Stimulated activated CD8-positive, alpha-beta memory T cell treated with anti-CD3 and anti-CD28 coated beads, Interleukin-15, amount 100 ng/mL, for 48 hours (primary cell): ENCODE measurements around the gene RUNX3.

Source experiments
- DNase-seq, 2 donors: peaks; one replicate each; pipeline ENCODE4 v3.0.0-alpha.2; 2020; ENCODE audit warnings: low read depth in 2 of 2

Gene RUNX3

DNA sequence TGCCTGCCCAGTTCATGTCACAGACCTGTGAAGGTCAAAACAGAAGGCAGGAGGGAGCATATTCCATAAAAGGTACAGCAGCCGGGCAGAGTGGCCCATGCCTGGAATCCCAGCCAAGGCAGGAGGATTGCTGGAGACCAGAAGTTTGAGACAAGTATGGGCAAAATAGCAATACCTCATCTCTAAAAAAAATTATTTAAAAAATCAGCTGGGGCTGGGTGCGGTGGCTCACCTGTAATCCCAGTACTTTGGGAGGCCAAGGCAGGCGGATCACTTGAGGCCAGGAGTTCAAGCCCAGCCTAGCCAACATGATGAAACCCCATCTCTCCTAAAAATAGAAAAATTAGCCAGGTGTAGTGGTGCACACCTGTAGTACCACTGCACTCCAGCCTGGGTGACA lies 64.5 kb downstream of the RUNX3 start:
- no peak for DNase-seq

- DNase-seq, result no peak
Measured at GRCh38 chr1:24865168-24865567, 64.9 kb downstream of the RUNX3 start.

- no peak for DNase-seq
Measured at GRCh38 chr1:24864370-24864777, 65.7 kb downstream of the RUNX3 start.

GRCh38 chr1:24862775-24863483 lies 67.1 kb downstream of the RUNX3 start:
- DNase-seq, result no peak

GRCh38 chr1:24861821-24862727 lies 68.0 kb downstream of the RUNX3 start:
- no peak for DNase-seq

- no peak for DNase-seq
Measured at GRCh38 chr1:24860841-24861240, 69.2 kb downstream of the RUNX3 start.

- no peak for DNase-seq
Measured at GRCh38 chr1:24859063-24860010, 70.7 kb downstream of the RUNX3 start.

- no peak for DNase-seq
Measured at GRCh38 chr1:24858277-24858676, 71.8 kb downstream of the RUNX3 start.

DNA sequence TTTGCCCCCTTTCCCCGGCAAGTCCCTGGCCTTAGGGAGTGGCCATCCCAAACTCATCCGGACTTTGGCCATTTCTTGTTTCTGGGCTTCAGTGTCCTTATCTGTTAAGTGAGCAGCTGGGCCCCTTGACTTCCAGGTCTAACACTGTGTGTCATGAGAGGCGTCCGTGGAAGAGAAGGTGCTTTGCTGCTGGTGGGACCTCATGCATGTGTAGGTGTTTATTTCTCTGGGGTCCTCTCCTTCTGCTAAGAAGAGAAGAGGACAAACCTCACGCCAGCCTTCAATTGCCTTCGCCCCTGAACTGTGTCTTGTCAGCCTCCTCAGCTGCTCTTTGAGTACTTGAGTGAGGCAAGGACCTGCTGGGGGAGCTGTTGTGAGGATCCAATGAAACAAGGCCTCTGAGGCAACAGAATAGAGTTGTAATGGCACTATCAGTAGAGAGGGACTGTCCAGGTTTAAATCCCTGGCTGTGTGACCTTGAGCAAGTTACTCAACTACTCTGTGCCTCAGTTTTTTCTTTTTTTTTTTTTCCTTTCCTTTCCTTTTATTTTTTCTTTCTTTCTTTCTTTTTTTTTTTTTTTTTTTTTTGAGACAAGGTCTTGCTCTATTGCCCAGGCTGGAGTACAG lies 72.5 kb downstream of the RUNX3 start:
- no peak for DNase-seq

GRCh38 chr1:24856787-24857506 lies 73.1 kb downstream of the RUNX3 start:
- DNase-seq, result no peak

- DNase-seq, result no peak
Measured at GRCh38 chr1:24855474-24855873, 74.6 kb downstream of the RUNX3 start.

DNA sequence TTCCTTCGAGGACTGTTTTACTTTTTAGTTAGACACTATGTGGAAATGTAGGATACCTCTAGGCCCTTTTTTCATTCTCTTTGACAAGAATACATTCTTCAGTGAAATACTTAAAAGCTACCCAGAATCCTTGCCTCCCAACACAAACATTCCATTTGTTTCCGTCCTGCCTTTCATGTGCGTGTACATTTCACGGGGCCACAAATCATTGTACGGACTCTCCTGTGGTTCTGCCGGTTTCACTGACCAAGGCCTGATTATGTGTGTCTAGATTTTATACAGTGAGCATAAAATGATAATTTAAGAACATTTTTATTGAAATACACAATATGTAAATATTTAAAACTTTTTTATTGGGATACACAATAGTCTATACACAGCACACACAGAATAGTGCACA lies 76.4 kb downstream of the RUNX3 start:
- no peak for DNase-seq

DNA sequence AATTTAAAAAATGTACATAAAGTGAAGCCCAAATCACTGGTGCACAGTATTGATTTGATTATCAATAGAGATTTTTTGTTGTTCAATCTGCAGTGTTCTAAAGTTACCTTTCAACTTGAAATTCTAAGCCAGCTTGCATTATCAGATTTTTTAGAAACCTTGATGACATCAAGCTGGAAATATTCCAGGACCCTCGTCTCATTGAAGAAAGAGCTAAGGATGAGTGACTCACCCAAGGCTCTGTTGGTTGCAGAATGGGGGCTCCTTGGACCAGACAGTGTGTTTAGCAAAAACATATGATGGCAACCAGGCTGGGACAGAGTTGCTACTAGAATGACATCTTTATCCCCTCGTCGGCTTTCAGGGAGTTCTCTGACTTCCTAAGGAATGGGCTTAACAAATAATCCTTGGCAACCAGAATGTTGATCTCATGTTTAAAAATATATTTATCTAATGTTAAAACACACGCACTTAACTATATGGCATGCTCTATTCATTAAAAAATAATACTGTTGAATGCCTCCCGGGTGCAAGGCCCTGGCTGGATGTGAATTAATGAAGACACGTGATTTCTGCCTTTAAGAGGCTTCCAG lies 79.7 kb downstream of the RUNX3 start:
- no peak for DNase-seq

- DNase-seq, result no peak
Measured at GRCh38 chr1:24849672-24850295, 80.3 kb downstream of the RUNX3 start.
